Spleen (tissue), 7 donors: Measurements from ENCODE around the gene POU6F2.

Source experiments
- CTCF ChIP-seq, 11 experiments: fragments of 200-600 bp in 7 of 11; fragments of 450-650 bp in 4 of 11; sonication (generic) in 4 of 11; IDR thresholded peaks in 8 of 11; conservative IDR thresholded peaks in 3 of 11; 1 replicate in 7 of 11; 2 replicates in 4 of 11; pipeline versions ENCODE4 v1.4.0 to v1.8.0; 2016 to 2021; ENCODE audit warnings: antibody characterized with exemption in 11 of 11, inconsistent platforms in 4 of 11, mild to moderate bottlenecking in 1 of 11
- POLR2A ChIP-seq, 3 donors: fragments of 450-650 bp; IDR thresholded peaks; one replicate each; pipeline ENCODE4 v1.5.1; 2017; ENCODE audit warnings: antibody characterized with exemption in 3 of 3, mild to moderate bottlenecking in 1 of 3
- POLR2AphosphoS5 ChIP-seq, 3 donors: sonication (generic); formaldehyde crosslinking; IDR thresholded peaks; one replicate each; pipeline ENCODE4 v1.5.1; 2017; ENCODE audit warnings: antibody characterized with exemption in 3 of 3
- donor health status: DM: no; HTN: no; CAD: no; lungs with moderate emphysema.
- donor health status: DM: no; HTN: no; CAD: no.
- donor health status: DM: no; HTN: no; CAD: no.

- TF ChIP-seq CTCF (IDR thresholded peaks at IDR 0.05 in 8 of 11, conservative IDR thresholded peaks at IDR 0.05 in 3 of 11) (no peak), POLR2AphosphoS5 (IDR thresholded peaks at IDR 0.05) (no peak), POLR2A (IDR thresholded peaks at IDR 0.05) (no peak)
Measured at GRCh38 chr7:39001595-39001994, 23.9 kb downstream of the POU6F2 start.
